ENCODE data around the gene KIF20A. TPM values are rescaled to one million over a fixed set of nuclear protein-coding genes. Genes with fewer than 3 reads are reported as not detected.

Gene KIF20A
- total RNA-seq, 3 donors from 2014 or later: 1.4 to 12.9 (median 2.8) TPM

- no peak overlapping the region for H3K4me3 ChIP-seq
- peaks cover 12% of the 10 kb centered on the region for H3K36me3 ChIP-seq (ENCODE audit: low read depth)
- no peak for DNase-seq
- ATAC-seq: no peak
- TF ChIP-seq, protein P1, sequence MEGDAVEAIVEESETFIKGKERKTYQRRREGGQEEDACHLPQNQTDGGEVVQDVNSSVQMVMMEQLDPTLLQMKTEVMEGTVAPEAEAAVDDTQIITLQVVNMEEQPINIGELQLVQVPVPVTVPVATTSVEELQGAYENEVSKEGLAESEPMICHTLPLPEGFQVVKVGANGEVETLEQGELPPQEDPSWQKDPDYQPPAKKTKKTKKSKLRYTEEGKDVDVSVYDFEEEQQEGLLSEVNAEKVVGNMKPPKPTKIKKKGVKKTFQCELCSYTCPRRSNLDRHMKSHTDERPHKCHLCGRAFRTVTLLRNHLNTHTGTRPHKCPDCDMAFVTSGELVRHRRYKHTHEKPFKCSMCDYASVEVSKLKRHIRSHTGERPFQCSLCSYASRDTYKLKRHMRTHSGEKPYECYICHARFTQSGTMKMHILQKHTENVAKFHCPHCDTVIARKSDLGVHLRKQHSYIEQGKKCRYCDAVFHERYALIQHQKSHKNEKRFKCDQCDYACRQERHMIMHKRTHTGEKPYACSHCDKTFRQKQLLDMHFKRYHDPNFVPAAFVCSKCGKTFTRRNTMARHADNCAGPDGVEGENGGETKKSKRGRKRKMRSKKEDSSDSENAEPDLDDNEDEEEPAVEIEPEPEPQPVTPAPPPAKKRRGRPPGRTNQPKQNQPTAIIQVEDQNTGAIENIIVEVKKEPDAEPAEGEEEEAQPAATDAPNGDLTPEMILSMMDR (IDR thresholded peaks at IDR 0.05): no peak
- intact Hi-C loops (cut with DNase I, micrococcal nuclease): no loop called here
- H3K9me3 ChIP-seq: no peaks in the 10 kb centered on the region
- no peaks in the 10 kb centered on the region for H3K4me1 ChIP-seq (ENCODE audit: low read depth)
Observed at GRCh38 chr5:138159666-138160065, 19.2 kb upstream of the KIF20A start.

- H3K4me3 ChIP-seq: no peak overlapping the region
- intact Hi-C loops (cut with DNase I, micrococcal nuclease): no loop called here
- no peaks in the 10 kb centered on the region for H3K4me1 ChIP-seq (ENCODE audit: low read depth)
- TF ChIP-seq, protein P1 (IDR thresholded peaks at IDR 0.05): no peak
- H3K36me3 ChIP-seq (ENCODE audit: low read depth): peaks cover 22% of the 10 kb centered on the region
- ATAC-seq (no peak), DNase-seq (no peak)
- no peaks in the 10 kb centered on the region for H3K9me3 ChIP-seq
Observed at GRCh38 chr5:138160706-138161105, 18.2 kb upstream of the KIF20A start.

DNA sequence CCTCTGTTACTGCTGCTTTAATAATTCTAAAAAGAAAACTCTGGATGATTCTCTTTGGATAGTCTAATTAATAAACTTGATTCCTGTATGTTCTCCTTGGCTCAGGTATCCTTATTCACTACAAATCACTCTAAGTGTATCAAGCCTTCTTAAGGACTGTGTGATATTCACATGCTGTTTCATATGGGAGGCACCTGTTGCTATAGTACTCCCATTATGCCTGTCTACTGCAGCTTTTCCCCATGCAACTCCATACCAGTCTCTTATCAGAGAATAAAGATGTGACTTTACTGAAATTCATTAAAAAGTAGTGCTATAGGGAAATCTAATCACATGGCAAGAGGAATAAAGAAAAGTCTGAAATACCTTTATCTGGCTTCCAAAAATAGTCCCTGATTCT, 15.2 kb upstream of the KIF20A start:
- H3K36me3 ChIP-seq (ENCODE audit: low read depth): peaks cover 43% of the 10 kb centered on the region
- TF ChIP-seq, protein P1 (IDR thresholded peaks at IDR 0.05): no peak
- intact Hi-C loops (cut with DNase I, micrococcal nuclease): no loop called here

GRCh38 chr5:138169124-138169523, 9.8 kb upstream of the KIF20A start:
- TF ChIP-seq, protein P1 (IDR thresholded peaks at IDR 0.05): no peak
- intact Hi-C loops (cut with DNase I, micrococcal nuclease): no loop called here
- Histone ChIP-seq H3K36me3 (ENCODE audit: low read depth) (peaks cover 60% of the 10 kb centered on the region), H3K4me3 (no peak overlapping the region), H3K9me3 (no peaks in the 10 kb centered on the region), H3K4me1 (ENCODE audit: low read depth) (no peaks in the 10 kb centered on the region)
- DNase-seq: no peak
- ATAC-seq: no peak

More for the DNA sequence above, 15.2 kb upstream of the KIF20A start:
- Histone ChIP-seq H3K4me1 (ENCODE audit: low read depth) (no peaks in the 10 kb centered on the region), H3K4me3 (no peak overlapping the region), H3K9me3 (no peaks in the 10 kb centered on the region)
- DNase-seq: no peak
- no peak for ATAC-seq

DNA sequence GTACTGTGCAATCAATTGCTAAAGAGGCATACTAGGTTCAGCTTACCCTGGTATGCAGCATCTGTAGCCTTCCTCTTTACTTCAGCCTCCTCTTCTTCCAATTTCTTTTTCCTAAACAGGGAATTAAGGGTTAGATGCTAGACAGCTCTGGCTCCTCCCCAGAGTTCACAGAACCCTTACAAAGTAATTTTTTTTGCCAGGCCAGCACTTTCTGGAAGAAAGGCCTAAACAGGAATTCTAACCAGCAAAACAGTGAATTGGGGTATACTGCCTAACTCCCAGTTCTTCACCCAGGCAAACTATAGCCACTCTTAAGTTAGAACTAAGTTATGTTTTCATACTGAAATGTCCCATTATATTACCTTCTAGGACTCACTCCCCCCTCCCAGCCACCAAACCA, 8.6 kb upstream of the KIF20A start:
- TF ChIP-seq, protein P1 (IDR thresholded peaks at IDR 0.05): no peak
- Histone ChIP-seq H3K4me3 (no peak overlapping the region), H3K4me1 (ENCODE audit: low read depth) (no peaks in the 10 kb centered on the region), H3K36me3 (ENCODE audit: low read depth) (peaks cover 49% of the 10 kb centered on the region), H3K9me3 (no peaks in the 10 kb centered on the region)
- DNase-seq: no peak
- ATAC-seq: no peak
- intact Hi-C loops (cut with DNase I, micrococcal nuclease): no loop called here

GRCh38 chr5:138177941-138178515, 884 bp upstream of the KIF20A start:
- peak; percentile 38 for ATAC-seq
- intact Hi-C loops (cut with DNase I, micrococcal nuclease): no loop called here
- peaks cover 19% of the 10 kb centered on the region for H3K4me1 ChIP-seq (ENCODE audit: low read depth)
- no peaks in the 10 kb centered on the region for H3K36me3 ChIP-seq (ENCODE audit: low read depth)
- H3K4me3 ChIP-seq: peak overlapping the region; percentile 88
- no peaks in the 10 kb centered on the region for H3K9me3 ChIP-seq
- TF ChIP-seq, protein P1 (IDR thresholded peaks at IDR 0.05): no peak
- DNase-seq: peak in 2 of 3 donors; percentile 50 to 71

Measured in mucosa of descending colon (tissue), 3 donors.